Skeletal muscle cell (primary cell): ENCODE measurements around the gene NONO.
A peak's percentile ranks its signal among the peaks of the same experiment; 100 is the strongest.
"Not testable (repeated sequence)": the region's sequence is repeated elsewhere in the genome, so short reads cannot be mapped to it uniquely, and the experiment has no call there.

ENCODE experiments used
- DNase-seq: peaks from one replicate; pipeline ENCODE4 v3.0.0-alpha.2; 2010; ENCODE audit warnings: low read depth
- H3K4me3 ChIP-seq: 2 replicates; pipeline ENCODE4 v1.5.1; 2011; ENCODE audit warnings: low read depth, mild to moderate bottlenecking, control low read depth, low read length, moderate library complexity

Gene NONO, protein sequence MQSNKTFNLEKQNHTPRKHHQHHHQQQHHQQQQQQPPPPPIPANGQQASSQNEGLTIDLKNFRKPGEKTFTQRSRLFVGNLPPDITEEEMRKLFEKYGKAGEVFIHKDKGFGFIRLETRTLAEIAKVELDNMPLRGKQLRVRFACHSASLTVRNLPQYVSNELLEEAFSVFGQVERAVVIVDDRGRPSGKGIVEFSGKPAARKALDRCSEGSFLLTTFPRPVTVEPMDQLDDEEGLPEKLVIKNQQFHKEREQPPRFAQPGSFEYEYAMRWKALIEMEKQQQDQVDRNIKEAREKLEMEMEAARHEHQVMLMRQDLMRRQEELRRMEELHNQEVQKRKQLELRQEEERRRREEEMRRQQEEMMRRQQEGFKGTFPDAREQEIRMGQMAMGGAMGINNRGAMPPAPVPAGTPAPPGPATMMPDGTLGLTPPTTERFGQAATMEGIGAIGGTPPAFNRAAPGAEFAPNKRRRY

DNA sequence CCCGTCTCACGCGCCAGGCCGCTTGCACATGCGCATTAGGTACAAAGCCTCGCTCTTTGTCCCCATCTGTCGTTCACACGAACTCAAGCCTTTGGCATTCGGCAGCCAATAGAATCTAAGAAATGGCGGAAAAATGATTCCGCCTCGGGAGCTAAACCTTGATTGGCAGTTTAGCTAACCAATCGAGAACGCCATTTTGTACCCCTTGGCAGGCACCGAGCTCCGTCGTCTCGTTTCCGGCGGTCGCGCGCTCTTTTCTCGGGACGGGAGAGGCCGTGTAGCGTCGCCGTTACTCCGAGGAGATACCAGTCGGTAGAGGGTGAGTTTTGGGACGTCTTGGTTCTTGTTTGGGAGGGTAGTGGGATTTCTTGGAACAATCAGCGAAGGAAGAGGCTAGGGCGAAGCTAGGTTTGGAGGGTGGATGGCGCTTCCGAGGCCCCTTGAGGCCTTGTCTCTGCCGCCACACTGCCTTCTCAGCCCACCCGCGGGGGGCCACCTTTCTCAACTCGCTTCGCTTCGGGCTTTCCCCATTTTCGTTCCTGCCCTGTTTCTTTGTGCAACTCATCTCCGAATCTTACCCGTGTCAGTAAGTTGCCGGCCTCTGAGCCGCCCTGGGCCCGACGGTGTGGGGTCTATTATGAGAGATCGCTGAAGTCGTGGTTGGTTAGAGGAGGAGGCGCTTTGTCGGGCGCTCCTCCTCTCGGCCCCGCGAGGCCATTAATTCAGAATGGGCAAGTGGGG, at the start of gene NONO:
TSS of gene NONO (plus strand) at position 233 of the 741 bp plus-strand sequence. CDS start 7,003 bp downstream, outside the sequence.
- peak; percentile 95 for DNase-seq
- peak within 1 kb of the TSS; percentile 67 for H3K4me3 ChIP-seq

DNA sequence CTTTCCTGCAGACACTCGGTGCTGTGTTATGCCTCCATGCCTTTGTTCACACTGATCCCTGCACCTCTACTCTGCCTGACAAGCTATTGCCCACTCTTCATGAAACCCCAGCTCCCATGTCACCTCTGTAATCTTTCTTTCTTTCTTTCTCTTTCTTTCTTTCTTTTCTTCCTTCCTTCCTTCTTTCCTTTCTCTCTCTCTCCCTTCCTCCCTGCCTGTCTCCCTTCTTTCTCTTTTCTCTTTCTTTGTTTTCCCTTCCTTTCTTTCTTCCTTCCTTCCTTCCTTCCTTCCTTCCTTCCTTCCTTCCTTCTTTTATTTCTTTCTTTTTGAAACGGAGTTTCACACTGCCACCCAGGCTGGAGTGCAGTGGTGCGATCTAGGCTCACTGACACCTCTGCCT, 48.0 kb upstream of the NONO start:
- no peak for DNase-seq

DNA sequence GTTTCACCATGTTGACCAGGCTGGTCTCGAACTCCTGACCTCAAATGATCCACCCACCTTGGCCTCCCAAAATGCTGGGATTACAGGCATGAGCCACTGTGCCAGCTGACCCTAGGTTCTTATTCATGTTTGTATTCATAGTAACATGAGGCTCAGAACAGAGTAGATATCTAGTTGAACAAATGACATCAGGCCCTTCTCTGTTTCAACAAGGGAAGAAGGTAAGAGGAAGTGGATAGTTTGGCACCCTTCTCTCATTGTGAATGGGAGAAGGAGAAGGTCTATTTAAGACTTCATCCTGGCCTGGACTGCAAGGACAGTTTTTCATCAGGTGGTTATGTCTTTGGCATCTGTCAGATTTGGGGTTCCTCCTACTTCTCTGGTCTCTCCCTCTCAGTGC, 46.6 kb upstream of the NONO start:
- no peak overlapping the region for H3K4me3 ChIP-seq
- DNase-seq = no peak

More for the DNA sequence above, 48.0 kb upstream of the NONO start:
- H3K4me3 ChIP-seq = no peak overlapping the region

DNA sequence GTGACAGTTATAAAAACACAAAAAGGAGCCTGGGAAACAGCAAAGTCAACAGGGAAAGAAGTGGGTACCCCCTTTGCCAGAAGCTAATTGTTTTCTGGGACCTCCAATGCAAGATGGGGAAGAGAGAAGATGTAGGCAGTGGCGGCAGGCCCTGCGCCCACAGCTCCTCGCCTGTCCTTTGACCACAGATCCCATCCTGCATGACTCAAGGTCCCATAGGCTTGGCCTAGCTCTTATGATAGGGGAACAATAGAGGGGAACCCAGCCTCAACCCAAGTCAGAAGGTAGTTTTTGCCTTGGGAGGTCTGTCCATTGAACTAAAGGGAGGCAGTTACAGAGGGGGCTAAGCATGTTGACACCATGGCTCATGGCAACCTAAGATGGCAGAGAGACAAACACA, 43.7 kb upstream of the NONO start:
- H3K4me3 ChIP-seq = no peak overlapping the region
- no peak for DNase-seq

DNA sequence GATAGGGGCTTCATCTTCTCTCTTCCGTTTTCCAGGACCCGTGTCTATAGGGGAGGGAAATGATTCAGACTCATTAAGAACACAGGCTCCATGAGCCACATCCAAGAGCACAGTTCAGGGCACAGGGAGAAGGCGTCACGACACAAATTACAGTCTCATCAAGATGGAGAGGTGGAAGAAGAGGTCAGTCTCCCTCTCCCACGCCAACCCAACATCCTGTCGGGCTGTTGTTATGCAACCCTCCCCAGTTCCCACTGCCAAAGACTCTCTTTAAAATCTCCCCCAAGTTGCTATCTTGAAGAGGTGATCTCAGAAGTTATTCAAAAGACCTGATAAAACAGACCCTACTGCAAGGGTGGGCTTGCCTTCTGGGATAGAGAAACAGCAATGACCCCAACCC, 42.1 kb upstream of the NONO start:
- no peak overlapping the region for H3K4me3 ChIP-seq

DNA sequence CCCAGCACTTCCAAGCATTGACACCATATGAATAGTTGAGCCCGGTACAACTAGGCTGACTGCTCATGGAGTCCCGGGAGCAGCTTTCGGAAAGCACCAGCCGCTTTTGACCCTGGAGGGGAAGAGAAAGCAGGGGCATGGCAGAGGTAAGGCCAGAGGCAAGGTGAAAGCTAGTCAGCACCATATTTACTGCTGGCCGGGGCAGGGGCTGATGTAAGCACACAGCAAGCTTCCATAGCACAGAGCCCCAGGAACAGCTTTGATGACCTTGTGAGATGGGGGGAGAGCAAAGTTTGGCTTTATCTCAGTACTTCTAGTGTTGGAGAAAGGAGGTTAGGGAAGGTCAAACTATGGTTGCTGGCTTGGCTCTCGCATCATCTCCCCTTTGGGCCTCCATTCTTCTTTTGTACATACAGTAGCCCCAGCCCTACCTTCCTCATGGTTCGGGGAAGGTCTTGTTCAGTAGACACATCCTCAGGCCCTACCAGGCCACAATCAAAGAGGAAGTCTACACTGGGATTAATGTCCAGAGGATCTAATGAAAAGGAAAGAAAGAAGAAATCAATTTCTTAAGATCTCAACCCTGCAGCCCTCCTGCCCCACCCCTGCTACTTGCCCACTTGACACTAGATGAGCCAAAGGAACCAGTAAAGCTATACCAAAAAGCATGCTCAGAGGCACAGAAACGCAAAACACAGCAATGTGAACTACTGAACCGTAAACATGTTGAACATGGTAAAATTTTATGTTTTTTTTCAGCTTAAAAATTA, 38.9 kb upstream of the NONO start:
- H3K4me3 ChIP-seq = no peak overlapping the region
- DNase-seq = no peak

More for the DNA sequence above, 42.1 kb upstream of the NONO start:
- no peak for DNase-seq

DNA sequence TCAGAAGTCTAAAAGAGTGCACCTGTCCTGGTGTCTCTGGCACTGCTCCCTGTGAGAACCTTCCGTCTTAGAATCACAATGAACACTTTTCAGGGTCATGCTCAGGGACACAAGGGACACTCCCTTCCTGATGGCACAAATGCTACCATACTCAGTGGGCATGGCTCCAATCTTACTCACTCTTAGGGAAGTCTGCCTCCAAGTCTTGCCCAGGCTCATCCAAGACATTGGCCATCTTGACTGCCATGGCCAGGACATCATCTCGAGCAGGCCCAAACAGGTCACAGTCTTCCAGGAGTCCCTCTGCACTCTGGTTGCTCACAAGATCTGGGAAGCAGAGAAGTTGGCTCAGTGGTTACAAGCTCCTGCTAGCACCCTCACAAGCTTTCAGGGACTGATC, 38.3 kb upstream of the NONO start:
- H3K4me3 ChIP-seq = no peak overlapping the region
- no peak for DNase-seq

DNA sequence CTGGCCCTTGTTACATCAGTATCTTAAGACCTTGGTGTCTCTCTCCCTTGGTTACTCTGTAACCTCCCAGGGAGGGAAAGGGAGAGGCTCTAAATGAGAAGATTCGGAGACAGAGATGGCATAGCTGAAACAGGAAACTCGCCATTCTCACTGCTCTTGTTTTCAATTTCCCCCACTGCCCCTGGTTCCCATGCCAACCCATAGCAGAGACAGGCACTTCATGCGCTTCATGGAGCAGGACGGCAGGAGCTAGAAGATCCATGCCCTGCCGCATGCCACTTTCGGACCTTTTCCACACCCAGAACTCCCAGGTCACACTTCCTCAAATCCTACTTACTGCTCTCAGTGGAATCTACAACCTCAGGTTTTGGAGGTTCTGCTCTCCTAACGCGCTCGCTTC, 32.6 kb upstream of the NONO start:
- no peak for DNase-seq
- H3K4me3 ChIP-seq = no peak overlapping the region

DNA sequence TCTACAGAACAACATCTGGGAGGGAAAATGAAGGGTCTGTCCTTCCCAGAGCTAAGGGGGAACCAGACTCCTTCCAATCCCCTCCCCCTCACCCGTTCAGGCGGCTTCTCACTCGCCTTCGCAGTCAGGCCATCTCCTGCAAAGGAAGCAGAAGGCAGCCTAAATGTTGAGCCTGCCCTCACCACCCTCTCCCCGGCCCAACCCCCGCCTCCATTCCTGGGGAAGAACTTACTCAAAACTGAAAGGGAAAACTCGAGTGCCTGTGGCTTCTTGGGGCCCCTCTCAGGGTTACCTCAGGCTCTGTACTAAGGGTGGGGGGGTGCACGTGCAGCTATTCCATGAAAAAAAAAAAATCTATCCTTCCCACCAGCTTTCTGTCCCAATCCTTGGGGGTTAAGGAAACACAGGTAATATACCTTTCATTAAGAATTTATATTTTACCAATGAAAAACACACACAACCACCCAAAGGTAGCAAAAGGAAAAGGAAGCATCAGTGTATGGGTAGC, 31.9 kb upstream of the NONO start:
- DNase-seq = no peak
- no peak overlapping the region for H3K4me3 ChIP-seq

DNA sequence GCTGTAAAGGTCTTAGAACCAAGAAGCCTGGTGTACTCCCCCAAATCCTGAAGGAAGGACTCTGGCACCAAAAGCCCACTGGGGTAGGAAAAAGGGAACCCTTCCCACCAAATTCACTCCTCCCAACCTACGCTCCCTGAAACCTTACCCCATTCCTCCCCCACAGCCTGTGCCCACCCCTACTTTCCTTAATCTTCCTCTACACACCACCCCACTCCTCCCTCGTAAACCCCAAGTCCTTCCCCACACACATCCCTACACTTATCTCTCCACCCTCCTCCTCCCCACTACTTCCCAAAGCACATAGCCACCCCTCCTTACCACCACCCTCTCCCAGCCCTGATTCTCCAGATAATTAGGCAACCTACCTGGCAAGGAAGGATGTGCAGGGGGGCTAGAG, 31.2 kb upstream of the NONO start:
- H3K4me3 ChIP-seq = peak overlapping the region; percentile 77
- no peak for DNase-seq

DNA sequence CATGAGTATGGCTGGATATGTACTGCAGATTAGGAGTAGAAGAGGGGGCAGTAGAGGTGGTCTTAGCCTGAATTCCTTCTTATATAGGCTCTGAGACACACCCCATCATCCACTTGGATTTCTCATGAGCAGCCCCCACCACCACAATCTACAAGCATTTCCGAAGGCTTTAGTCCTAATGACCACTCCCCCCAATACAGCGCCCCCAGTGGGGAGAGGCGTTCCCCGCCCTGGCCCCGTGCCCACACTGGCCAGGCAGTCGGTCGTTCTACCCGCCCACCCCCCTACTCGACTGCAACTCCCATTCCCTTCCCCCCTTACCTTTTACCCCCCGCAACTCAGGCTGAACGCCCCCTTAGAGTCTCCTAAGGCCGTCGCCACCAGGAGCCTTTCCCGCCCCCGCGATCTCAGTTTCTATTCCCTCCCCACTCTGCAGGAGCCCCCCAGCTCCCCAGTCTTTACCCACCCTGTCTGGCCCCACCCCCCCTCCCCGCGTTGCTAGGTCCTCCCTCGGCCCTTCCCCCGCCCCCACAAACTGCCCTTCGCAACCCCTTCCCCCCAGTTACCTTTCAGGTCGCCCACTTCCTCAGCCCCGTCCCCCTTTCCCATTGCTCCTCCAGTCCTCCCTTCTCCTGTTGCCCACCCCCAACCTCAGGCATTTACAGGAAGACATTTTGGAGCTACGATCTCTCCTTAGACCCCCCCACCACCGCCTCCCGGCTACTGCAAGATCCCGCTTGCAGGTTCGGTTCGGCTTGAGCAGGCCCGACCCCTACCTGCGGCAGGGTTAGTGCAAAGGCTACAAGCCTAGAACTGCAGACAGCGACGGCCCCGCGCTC, 30.0 kb upstream of the NONO start:
- DNase-seq = no peak
- peak overlapping the region; percentile 77 for H3K4me3 ChIP-seq

DNA sequence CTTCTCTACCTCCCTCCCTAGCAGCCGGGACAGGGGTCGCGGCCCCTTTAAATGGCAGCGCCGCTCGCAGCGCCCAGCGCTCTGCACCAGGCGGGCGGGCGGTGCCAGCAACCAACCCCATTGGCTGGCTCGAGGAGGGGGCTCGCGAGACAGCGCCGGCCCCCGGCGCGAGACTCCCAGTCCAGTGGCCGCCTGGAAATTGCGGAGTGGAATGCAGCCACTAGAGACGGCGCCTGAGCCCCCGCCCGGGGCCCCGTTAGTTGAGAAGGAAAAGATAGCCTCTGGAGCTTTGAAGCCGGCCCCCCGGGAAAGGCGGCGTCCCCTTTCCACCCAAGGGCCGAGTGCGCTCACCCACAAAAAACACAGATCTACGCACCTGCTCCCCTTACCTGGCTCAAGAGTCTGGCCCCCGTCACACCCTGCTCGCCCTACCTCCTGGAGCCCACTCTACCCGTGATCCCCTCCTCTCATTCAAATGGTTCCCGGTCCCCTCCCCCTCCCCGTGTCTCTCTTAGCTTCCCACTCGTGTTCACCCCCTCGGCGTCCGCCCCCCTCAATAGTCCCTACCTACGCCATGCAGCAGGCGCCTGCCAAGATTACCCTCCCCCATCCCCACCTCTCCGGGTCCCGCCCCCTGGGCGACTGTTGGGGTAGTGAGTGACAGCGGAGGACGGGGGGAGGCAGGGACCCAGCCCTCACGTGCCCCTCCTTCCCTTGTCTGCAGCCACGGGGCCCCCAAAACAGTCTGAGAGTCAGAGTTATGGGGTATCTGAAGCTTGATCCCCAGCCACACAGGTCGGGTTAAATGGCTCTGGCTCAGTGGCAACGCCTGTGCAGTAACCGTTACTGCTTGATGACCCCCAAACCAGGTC, 29.1 kb upstream of the NONO start, which contains the start of gene ZMYM3:
TSS of gene ZMYM3 (minus strand) at position 49 of the 872 bp plus-strand sequence. CDS start 885 bp downstream, outside the sequence.
- DNase-seq = peak; percentile 43
- peak within 1 kb of the TSS; percentile 77 for H3K4me3 ChIP-seq

DNA sequence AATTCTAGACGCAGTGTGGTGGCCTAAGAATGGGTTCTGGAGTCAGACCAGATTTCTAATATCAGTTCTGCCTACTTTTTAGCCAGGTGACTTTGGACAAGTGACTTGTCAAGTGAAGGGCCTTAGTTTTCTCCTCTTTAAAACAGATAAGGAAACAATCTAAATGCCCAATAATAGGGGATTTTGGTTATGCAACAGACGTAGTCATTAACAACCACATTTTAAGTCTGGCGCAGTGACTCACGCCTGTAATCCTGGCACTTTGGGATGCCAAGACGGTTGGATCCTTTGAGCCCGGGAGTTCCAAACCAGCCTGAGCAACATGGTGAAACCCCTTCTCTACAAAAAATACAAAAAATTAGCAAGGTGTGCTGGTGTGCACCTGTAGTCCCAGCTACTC, 27.4 kb upstream of the NONO start:
- no peak overlapping the region for H3K4me3 ChIP-seq
- no peak for DNase-seq

DNA sequence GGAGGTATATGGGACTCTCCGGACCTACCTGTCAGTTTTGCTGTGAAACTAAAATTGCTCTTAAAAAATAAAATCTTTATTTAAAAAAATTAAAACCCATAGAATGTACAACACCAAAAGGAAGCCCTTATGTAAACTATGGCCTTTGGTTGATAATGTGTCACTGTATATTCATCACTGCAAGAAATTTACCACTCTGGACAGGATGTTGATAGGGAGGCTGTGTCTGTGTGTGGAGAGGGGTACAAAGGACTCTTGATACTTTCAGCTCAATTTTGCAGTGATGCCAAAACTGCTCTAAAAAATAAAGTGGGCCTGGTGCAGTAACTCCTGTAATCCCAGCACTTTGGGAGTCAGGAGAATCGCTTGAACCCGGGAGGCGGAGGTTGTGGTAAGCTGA, 26.6 kb upstream of the NONO start:
- no peak overlapping the region for H3K4me3 ChIP-seq
- DNase-seq = no peak

DNA sequence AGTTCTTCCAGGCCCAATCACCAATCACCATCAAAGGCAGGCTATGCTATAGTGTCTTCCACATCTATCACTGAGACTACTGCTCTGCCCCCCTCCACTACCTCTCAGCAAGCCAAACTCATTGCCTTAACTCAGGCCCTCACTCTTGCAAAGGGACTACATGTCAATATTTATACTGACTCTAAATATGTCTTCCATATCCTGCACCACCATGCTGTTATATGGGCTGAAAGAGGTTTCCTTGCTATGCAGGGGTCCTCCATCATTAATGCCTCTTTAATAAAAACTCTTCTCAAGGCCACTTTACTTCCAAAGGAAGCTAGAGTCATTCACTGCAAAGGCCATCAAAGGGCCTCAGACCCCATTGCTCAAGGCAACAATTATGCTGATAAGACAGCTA, 14.8 kb upstream of the NONO start:
- not testable (repeated sequence) for H3K4me3 ChIP-seq, DNase-seq

DNA sequence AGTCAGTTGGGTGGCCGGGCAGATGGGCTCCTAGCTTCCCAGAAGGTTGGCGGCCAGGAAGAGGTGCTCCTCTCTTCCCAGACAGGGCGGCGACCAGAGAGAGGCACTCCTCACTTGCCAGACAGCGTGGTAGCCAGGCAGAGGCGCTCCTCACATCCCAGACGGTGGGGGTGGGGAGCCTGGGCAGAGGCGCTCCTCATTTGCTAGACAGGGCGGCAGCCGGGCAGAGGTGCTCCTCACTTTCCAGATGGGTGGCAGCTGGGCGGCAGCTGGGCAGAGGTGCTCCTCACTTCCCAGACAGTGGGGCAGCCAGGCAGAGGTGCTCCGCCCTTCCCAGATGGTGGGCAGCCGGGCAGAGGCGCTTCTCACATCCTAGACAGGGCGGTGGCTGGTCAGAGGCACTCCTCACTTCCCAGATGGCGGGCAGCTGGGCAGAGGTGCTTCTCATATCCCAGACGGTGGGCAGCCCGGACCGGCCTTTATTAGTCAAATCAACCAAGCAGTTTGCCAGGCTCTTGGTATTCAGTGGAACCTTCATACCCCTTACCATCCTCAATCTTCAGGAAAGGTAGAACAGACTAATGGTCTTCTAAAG, 13.5 kb upstream of the NONO start:
- no peak overlapping the region for H3K4me3 ChIP-seq
- DNase-seq = no peak

DNA sequence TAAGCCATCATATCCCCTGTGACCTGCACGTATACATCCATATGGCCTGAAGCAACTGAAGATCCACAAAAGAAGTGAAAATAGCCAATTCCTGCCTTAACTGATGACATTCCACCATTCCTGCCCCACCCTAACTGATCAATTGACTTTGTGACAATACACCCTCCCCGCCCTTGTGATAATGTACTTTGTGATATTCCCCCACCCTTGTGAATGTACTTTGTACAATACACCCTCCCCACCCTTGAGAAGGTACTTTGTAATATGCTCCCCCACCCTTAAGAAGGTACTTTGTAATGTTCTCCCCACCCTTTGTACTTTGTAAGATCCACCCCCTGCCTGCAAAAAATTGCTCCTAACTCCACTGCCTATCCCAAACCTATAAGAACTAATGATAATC, 11.1 kb upstream of the NONO start:
- not testable (repeated sequence) for H3K4me3 ChIP-seq, DNase-seq
